Measurements from ENCODE around the gene FTCD. TPM values are rescaled to one million over a fixed set of nuclear protein-coding genes. Genes with fewer than 3 reads are reported as not detected.
A peak's percentile ranks its signal among the peaks of the same experiment; 100 is the strongest.
"Not testable (repeated sequence)": the region's sequence is repeated elsewhere in the genome, so short reads cannot be mapped to it uniquely, and the experiment has no call there.

Gene FTCD
- total and polyA plus RNA-seq, 2 donors (not counting 1 experiment from before 2014, with no cell fraction given) = 0.27 to 1.3 TPM

DNA sequence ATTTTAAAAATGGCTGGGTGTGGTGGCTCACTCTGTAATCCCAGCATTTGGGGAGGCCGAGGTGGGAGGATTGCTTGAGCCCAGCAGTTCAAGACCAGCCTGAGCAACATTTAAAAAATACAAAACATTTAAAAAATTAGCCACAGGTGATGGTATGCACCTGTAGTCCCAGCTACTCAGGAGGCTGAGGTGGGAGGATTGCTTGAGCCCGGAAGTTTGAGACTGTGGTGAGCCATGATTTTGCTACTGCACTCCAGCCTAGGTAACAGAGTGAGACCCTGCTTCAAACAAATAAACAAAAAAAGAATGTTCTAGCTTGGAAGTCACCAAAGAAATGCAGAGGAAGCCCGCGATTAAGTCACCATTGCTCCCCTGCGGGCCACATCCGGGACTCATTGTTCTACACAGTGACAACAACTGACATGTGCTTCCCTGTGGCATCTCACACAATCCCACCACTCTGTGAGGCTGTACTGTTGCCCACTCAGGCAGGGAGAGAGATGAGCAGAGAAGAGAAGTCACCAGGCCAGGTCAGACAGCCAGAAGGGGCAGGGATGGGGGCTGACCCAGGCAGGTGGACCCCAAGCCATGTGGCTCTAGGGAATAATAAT lies 47.3 kb upstream of the FTCD start:
- Histone ChIP-seq H3K27ac (ENCODE audit: insufficient read depth, low read length) (no peak overlapping the region), H3K36me3 (ENCODE audit: control insufficient read depth, insufficient read depth, low read length) (peaks cover 35% of the 10 kb centered on the region), H3K4me1 (ENCODE audit: control insufficient read depth, extremely low read depth, insufficient read depth, low read length) (no peaks in the 10 kb centered on the region), H4K20me1 (ENCODE audit: control insufficient read depth, extremely low read depth, insufficient read depth, low read length) (no peaks in the 10 kb centered on the region), H3K4me2 (ENCODE audit: extremely low read depth, insufficient read depth, low read length) (no peak overlapping the region), H3K9me3 (ENCODE audit: control insufficient read depth, insufficient read depth, low read depth, low read length) (no peaks in the 10 kb centered on the region), H3K79me2 (ENCODE audit: control insufficient read depth, insufficient read depth, low read length) (no peaks in the 10 kb centered on the region), H3K9ac (ENCODE audit: insufficient read depth, low read length) (no peak overlapping the region), H3K27me3 (ENCODE audit: control insufficient read depth, insufficient read depth, low read length) (no peaks in the 10 kb centered on the region), H3K4me3 (replicated peaks in 1 of 4; ENCODE audit: control extremely low read depth in 1 of 4, insufficient read depth in 1 of 4, low read depth in 3 of 4, low read length in 4 of 4) (no peak overlapping the region), H2AFZ (ENCODE audit: low read length) (no peak overlapping the region)
- TF ChIP-seq EZH2 (IDR thresholded peaks at IDR 0.05; ENCODE audit: low read length, missing control alignments) = no peak
- TF ChIP-seq, protein P1, sequence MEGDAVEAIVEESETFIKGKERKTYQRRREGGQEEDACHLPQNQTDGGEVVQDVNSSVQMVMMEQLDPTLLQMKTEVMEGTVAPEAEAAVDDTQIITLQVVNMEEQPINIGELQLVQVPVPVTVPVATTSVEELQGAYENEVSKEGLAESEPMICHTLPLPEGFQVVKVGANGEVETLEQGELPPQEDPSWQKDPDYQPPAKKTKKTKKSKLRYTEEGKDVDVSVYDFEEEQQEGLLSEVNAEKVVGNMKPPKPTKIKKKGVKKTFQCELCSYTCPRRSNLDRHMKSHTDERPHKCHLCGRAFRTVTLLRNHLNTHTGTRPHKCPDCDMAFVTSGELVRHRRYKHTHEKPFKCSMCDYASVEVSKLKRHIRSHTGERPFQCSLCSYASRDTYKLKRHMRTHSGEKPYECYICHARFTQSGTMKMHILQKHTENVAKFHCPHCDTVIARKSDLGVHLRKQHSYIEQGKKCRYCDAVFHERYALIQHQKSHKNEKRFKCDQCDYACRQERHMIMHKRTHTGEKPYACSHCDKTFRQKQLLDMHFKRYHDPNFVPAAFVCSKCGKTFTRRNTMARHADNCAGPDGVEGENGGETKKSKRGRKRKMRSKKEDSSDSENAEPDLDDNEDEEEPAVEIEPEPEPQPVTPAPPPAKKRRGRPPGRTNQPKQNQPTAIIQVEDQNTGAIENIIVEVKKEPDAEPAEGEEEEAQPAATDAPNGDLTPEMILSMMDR (conservative IDR thresholded peaks at IDR 0.05 in 1 of 2, IDR thresholded peaks at IDR 0.05 in 1 of 2; ENCODE audit: low read depth in 1 of 2, low read length in 2 of 2) = no peak
- no peak for DNase-seq (ENCODE audit: low read depth in 2 of 2)

DNA sequence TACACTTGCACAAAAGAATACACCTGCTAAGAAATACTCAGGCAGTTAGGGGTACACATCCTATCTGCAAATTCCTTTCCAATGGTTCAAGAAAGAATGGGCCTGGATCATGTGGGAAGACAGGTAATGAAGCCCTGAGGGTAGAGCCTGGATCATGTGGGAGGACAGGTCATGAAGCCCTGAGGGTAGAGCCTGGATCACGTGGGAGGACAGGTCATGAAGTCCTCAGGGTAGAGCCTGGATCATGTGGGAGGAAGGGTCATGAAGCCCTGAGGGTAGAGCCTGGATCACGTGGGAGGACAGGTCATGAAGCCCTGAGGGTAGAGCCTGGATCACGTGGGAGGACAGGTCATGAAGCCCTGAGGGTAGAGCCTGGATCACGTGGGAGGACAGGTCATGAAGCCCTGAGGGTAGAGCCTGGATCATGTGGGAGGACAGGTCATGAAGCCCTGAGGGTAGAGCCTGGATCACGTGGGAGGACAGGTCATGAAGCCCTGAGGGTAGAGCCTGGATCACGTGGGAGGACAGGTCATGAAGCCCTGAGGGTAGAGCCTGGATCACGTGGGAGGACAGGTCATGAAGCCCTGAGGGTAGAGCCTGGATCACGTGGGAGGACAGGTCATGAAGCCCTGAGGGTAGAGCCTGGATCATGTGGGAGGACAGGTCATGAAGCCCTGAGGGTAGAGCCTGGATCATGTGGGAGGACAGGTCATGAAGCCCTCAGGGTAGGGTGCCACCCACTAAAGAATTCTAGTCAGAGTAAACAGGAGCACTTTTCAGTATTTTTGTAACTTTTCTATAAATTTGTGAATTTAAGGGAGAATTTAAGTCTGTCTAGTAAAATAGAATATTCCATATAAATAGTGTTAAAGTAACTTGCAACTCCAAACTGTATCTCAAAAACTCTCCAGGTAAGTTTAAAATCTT lies 45.8 kb upstream of the FTCD start:
- peaks cover 35% of the 10 kb centered on the region for H3K36me3 ChIP-seq (ENCODE audit: control insufficient read depth, insufficient read depth, low read length)
- H4K20me1 ChIP-seq (ENCODE audit: control insufficient read depth, extremely low read depth, insufficient read depth, low read length); H3K4me1 ChIP-seq (ENCODE audit: control insufficient read depth, extremely low read depth, insufficient read depth, low read length); H3K79me2 ChIP-seq (ENCODE audit: control insufficient read depth, insufficient read depth, low read length); H3K27ac ChIP-seq (ENCODE audit: insufficient read depth, low read length); H3K4me2 ChIP-seq (ENCODE audit: extremely low read depth, insufficient read depth, low read length); H3K9me3 ChIP-seq (ENCODE audit: control insufficient read depth, insufficient read depth, low read depth, low read length); H2AFZ ChIP-seq (ENCODE audit: low read length); DNase-seq (ENCODE audit: low read depth in 2 of 2); H3K4me3 ChIP-seq (replicated peaks in 1 of 4; ENCODE audit: control extremely low read depth in 1 of 4, insufficient read depth in 1 of 4, low read depth in 3 of 4, low read length in 4 of 4); H3K9ac ChIP-seq (ENCODE audit: insufficient read depth, low read length); H3K27me3 ChIP-seq (ENCODE audit: control insufficient read depth, insufficient read depth, low read length): not testable (repeated sequence)

DNA sequence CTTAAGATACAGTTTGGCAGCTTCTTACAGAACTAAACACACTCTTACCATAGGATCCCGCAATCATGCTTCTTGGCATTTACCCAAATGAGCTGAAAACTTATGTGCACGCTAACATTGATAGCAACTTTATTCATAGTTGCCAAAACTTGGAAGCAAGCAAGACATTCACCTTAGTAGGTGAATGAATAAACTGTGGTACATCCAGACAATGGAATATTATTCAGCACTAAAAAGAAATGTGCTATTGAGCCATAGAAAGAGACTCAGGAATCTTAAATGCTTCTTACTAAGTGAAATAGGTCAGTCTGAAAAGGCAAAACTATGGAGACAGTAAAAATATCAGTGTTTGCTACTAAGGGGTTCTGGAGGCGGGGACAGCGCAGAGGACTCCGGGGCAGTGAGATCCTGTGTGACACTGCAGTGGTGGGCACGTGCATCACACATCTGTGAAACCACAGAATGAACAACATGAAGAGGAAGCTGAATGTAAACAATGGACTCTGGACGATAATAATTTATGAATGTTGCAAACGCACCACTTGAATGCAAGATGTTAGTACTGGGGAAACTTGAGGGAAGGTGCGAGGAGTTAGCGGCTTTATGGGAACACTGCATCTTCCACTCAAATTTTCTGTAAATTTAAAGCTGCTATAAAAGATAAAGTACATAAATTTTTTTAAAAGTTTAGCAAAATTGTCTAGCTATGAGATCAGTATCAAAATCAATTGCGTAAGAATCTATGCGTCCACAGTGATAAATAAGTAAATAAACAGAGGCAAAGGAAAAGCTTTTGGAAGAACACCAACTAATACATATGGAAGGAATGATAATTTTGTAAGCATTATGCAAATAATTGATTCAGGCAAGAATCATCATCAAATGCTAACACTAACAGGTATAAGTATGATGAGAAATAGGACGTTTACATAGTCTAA lies 44.3 kb upstream of the FTCD start:
- no peaks in the 10 kb centered on the region for H3K4me1 ChIP-seq (ENCODE audit: control insufficient read depth, extremely low read depth, insufficient read depth, low read length)
- no peak overlapping the region for H3K4me3 ChIP-seq (replicated peaks in 1 of 4; ENCODE audit: control extremely low read depth in 1 of 4, insufficient read depth in 1 of 4, low read depth in 3 of 4, low read length in 4 of 4)
- H3K36me3 ChIP-seq (ENCODE audit: control insufficient read depth, insufficient read depth, low read length) = peaks cover 36% of the 10 kb centered on the region
- H3K79me2 ChIP-seq (ENCODE audit: control insufficient read depth, insufficient read depth, low read length) = peaks cover 1% of the 10 kb centered on the region
- TF ChIP-seq, protein P1 (conservative IDR thresholded peaks at IDR 0.05 in 1 of 2, IDR thresholded peaks at IDR 0.05 in 1 of 2; ENCODE audit: low read depth in 1 of 2, low read length in 2 of 2) = no peak
- no peak for TF ChIP-seq EZH2 (IDR thresholded peaks at IDR 0.05; ENCODE audit: low read length, missing control alignments)
- no peak overlapping the region for H3K4me2 ChIP-seq (ENCODE audit: extremely low read depth, insufficient read depth, low read length)
- H3K27ac ChIP-seq (ENCODE audit: insufficient read depth, low read length) = no peak overlapping the region
- no peak overlapping the region for H2AFZ ChIP-seq (ENCODE audit: low read length)
- H3K9me3 ChIP-seq (ENCODE audit: control insufficient read depth, insufficient read depth, low read depth, low read length) = no peaks in the 10 kb centered on the region
- no peaks in the 10 kb centered on the region for H3K27me3 ChIP-seq (ENCODE audit: control insufficient read depth, insufficient read depth, low read length)
- no peaks in the 10 kb centered on the region for H4K20me1 ChIP-seq (ENCODE audit: control insufficient read depth, extremely low read depth, insufficient read depth, low read length)
- H3K9ac ChIP-seq (ENCODE audit: insufficient read depth, low read length) = no peak overlapping the region
- peak in 1 of 2 donors; percentile 41 for DNase-seq (ENCODE audit: low read depth in 2 of 2)

Measured in fibroblast of lung (primary cell).